ENCODE results near the gene RRAGA. TPM values are rescaled to one million over a fixed set of nuclear protein-coding genes. Genes with fewer than 3 reads are reported as not detected.
A peak's percentile ranks its signal among the peaks of the same experiment; 100 is the strongest.
"Not testable (repeated sequence)": the region's sequence is repeated elsewhere in the genome, so short reads cannot be mapped to it uniquely, and the experiment has no call there.

RRAGA gene, protein sequence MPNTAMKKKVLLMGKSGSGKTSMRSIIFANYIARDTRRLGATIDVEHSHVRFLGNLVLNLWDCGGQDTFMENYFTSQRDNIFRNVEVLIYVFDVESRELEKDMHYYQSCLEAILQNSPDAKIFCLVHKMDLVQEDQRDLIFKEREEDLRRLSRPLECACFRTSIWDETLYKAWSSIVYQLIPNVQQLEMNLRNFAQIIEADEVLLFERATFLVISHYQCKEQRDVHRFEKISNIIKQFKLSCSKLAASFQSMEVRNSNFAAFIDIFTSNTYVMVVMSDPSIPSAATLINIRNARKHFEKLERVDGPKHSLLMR
- 101 and 103 TPM in 2 replicates for total RNA-seq (2014; rRNA removed; shearing (Covaris generic); ENCODE audit: low replicate concordance)

DNA sequence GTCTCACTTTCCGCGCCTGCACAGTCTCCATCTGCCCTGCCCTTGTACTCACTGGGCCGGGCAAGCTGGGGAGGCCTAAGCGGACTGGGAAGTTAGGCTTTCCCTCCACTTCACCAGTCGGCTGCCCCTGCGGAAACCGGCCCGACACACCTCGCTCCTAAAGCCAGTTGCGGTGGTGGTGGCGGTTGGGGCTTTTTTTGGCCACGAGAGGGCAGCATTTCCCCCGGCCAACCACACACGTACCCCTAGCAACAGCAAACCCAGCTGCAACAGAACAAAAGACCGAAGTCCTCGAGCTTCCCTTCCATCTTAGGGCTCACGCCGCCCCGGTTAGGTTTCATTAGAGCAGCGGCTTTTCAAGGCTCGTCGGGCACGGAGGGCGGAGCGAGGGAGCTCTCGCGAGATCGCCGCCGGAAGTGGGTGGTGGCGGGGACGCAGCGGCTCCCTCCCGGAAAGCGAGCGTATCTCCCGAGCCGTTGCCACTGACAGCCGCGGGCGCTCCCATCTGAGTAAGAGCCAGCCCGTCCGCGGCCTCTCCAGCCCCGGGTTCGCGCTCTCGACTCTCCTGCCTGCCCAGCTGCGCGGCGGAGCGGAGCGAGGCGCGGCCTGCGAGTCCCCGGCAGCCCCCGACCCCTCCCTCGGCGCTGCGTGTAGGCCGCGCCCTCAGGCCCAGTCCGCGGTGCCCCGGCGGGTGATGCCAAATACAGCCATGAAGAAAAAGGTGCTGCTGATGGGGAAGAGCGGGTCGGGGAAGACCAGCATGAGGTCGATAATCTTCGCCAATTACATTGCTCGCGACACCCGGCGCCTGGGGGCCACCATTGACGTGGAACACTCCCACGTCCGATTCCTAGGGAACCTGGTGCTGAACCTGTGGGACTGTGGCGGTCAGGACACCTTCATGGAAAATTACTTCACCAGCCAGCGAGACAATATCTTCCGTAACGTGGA is at the start of gene RRAGA:
RRAGA (plus strand) TSS at position 462 of the 951 bp plus-strand sequence; CDS start at position 695, 233 bp downstream.
- peak; percentile 95 for DNase-seq (ENCODE audit: low read depth)
- in situ Hi-C loops (cut with HindIII; ENCODE audit: low pct_unique_long_range_greater_than_20kb, low sequenced_read_pairs): no loop called here

- DNase-seq (ENCODE audit: low read depth): no peak
- in situ Hi-C loops (cut with HindIII; ENCODE audit: low pct_unique_long_range_greater_than_20kb, low sequenced_read_pairs): no loop called here
Observed at GRCh38 chr9:19000133-19000532, 49.1 kb upstream of the RRAGA start.

DNA sequence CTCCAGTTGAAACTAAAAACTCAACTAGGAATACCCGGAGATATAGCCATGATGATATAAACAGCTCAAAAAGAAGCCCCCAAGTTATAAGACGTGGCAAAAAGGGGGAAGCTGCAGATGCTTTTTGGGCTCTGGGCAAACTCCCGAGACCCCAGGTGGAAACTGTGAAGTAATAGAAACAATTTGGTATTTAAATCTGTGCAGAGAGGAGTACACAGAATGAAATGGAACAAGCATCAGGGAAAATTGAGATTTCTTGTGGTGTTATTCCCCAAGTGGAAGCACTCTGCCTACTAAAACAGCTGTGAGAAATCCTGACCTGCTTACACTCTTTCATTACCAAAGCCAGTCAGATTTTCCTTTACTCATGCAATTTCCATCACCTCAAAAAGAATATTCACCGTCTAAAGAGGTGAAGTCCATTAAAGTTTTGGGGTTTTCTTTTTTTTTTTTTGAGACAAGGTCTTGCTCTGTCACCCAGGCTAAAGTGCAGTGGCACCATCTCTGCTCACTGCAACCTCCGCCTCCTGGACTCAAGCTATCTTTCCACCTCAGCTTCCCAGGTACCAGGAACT is 39.7 kb upstream of the RRAGA start:
- in situ Hi-C loops (cut with HindIII; ENCODE audit: low pct_unique_long_range_greater_than_20kb, low sequenced_read_pairs): no loop called here
- no peak for DNase-seq (ENCODE audit: low read depth)

DNA sequence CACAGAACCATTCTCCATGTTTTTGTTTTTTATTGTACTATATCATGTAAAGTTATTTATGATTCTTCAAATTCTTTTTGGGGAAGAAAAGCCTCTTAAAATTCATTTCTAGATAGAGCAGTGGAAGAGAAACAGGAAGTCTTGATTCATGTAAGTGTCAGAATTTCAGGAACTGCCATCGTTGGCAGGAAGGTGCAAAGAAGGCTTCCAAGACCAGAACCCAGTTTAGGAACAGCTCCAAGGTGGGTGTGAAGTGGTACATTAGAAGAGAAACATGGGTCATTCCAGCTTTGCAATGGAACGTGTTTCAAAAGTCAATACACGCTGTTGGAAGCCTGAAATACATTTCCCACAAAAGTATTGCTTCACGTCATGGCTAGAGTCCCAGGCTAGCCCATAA is 31.0 kb upstream of the RRAGA start:
- no peak for DNase-seq (ENCODE audit: low read depth)
- in situ Hi-C loops (cut with HindIII; ENCODE audit: low pct_unique_long_range_greater_than_20kb, low sequenced_read_pairs): no loop called here

DNA sequence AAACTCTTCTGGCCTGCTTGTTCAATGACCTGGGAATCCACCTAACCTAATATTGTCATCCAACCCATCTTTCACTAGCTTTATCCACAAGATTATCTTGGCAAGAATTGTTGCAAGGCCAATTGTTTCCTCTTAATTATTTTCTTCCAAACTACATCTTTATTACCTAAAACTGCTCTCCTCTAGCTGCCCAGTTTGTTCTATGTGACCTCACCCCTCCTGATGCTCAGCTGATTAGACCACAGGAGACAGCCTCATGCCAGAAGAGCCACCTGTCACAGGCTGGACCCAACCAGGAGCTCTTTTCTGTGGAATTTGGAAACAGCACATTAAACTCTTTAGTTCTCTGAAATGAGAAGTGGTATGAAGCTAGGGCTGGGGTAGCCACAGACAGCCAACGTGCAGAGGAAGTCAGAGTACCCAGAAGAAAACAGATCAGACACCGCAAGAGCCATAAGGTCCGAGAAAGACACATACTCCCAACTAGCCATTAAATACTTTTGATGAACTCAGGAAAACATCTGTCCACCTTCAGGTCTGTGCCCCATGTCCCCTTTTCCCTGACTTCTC is 28.3 kb upstream of the RRAGA start:
- in situ Hi-C loops (cut with HindIII; ENCODE audit: low pct_unique_long_range_greater_than_20kb, low sequenced_read_pairs): no loop called here
- DNase-seq (ENCODE audit: low read depth): no peak

- in situ Hi-C loops (cut with HindIII; ENCODE audit: low pct_unique_long_range_greater_than_20kb, low sequenced_read_pairs); DNase-seq (ENCODE audit: low read depth): not testable (repeated sequence)
Observed at GRCh38 chr9:19021649-19022048, 27.6 kb upstream of the RRAGA start.

DNA sequence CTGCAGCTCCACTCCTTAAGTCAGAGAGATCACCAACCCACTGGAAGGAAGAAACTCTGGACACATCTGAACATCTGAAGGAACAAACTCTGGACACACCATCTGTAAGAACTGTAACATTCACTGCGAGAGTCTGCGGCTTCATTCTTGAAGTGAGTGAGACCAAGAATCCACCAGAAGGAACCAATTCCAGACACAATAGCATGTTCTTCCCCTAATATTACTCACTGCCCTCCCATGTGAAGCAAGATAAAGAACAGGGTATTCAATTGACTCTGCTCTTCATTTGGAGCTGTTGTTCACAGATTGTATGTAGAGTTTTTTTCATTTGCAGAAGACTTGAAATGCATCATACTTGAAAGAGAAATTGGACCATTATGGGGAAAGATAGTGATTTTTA is 27.0 kb upstream of the RRAGA start:
- no peak for DNase-seq (ENCODE audit: low read depth)
- in situ Hi-C loops (cut with HindIII; ENCODE audit: low pct_unique_long_range_greater_than_20kb, low sequenced_read_pairs): no loop called here

GRCh38 chr9:19023078-19023477 is 26.1 kb upstream of the RRAGA start:
- in situ Hi-C loops (cut with HindIII; ENCODE audit: low pct_unique_long_range_greater_than_20kb, low sequenced_read_pairs): no loop called here

DNA sequence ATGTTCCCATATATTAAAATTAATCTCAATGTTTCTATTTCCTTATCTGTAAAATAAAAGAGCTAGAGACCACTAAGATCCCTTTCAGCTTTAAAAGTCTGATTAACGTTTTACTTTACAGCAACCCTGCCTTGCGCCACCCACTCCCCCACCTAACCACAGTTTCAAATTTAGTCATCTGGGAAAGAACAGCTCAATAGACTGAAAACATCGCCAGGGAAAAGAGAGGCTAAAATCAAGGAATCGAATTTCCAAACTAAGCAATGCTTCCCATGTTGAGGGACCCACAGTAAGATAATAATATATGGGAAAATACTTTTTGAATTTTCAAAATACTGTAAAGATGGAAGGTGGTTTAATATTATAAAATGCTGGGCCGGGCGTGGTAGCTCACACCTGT is 22.9 kb upstream of the RRAGA start:
- in situ Hi-C loops (cut with HindIII; ENCODE audit: low pct_unique_long_range_greater_than_20kb, low sequenced_read_pairs): no loop called here
- no peak for DNase-seq (ENCODE audit: low read depth)

More at GRCh38 chr9:19023078-19023477, 26.1 kb upstream of the RRAGA start:
- no peak for DNase-seq (ENCODE audit: low read depth)

GRCh38 chr9:19027825-19028224 is 21.4 kb upstream of the RRAGA start:
- in situ Hi-C loops (cut with HindIII; ENCODE audit: low pct_unique_long_range_greater_than_20kb, low sequenced_read_pairs): no loop called here

GRCh38 chr9:19028835-19029451 is 20.3 kb upstream of the RRAGA start:
- in situ Hi-C loops (cut with HindIII; ENCODE audit: low pct_unique_long_range_greater_than_20kb, low sequenced_read_pairs): no loop called here
- peak; percentile 28 for DNase-seq (ENCODE audit: low read depth)

More at GRCh38 chr9:19027825-19028224, 21.4 kb upstream of the RRAGA start:
- no peak for DNase-seq (ENCODE audit: low read depth)

GRCh38 chr9:19030899-19031298 is 18.3 kb upstream of the RRAGA start:
- no peak for DNase-seq (ENCODE audit: low read depth)
- in situ Hi-C loops (cut with HindIII; ENCODE audit: low pct_unique_long_range_greater_than_20kb, low sequenced_read_pairs): no loop called here

GRCh38 chr9:19032406-19032805 is 16.8 kb upstream of the RRAGA start:
- no peak for DNase-seq (ENCODE audit: low read depth)
- in situ Hi-C loops (cut with HindIII; ENCODE audit: low pct_unique_long_range_greater_than_20kb, low sequenced_read_pairs): no loop called here

DNA sequence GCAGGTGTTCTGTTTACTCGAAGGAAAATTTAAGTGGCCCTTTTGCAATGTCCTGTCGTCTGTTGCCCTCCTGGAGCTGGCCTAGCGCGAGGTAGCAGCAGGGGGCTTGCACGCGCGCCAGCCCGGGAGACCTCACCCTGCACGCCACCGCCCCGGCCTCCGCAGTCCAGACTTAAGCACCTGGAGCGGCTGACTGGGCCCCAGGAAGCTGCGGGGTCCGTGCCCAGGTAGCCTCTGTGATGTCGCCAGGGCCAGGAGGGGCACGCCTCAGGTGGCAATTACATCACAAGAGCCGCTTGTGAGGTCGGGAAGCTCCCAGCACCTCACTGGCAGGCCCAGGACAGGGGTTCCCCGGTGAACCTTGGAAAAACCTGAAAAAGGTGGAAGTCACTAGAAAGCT is 16.2 kb upstream of the RRAGA start, which contains the start of gene SAXO1:
SAXO1 (minus strand) TSS at position 195 of the 400 bp plus-strand sequence. CDS start 301 bp downstream, outside the sequence.
- no peak for DNase-seq (ENCODE audit: low read depth)
- in situ Hi-C loops (cut with HindIII; ENCODE audit: low pct_unique_long_range_greater_than_20kb, low sequenced_read_pairs): no loop called here

DNA sequence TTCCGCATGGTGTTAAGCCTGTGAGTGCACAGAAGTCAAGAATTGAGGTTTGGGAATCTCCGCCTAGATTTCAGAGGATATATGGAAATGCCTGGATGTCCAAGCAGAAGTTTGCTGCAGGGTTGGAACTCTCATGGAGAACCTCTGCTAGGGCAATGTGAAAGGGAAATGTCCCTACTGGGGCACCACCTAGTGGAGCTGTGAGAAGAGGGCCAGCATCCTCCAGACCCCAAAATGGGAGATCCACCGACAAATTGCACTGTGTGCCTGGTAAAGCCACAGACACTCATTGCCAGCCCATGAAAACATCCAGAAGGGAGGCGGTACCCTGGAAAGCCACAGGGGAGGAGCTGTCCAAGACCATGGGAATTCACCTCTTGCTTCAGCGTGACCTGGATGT is 12.6 kb upstream of the RRAGA start:
- no peak for DNase-seq (ENCODE audit: low read depth)
- in situ Hi-C loops (cut with HindIII; ENCODE audit: low pct_unique_long_range_greater_than_20kb, low sequenced_read_pairs): no loop called here

DNA sequence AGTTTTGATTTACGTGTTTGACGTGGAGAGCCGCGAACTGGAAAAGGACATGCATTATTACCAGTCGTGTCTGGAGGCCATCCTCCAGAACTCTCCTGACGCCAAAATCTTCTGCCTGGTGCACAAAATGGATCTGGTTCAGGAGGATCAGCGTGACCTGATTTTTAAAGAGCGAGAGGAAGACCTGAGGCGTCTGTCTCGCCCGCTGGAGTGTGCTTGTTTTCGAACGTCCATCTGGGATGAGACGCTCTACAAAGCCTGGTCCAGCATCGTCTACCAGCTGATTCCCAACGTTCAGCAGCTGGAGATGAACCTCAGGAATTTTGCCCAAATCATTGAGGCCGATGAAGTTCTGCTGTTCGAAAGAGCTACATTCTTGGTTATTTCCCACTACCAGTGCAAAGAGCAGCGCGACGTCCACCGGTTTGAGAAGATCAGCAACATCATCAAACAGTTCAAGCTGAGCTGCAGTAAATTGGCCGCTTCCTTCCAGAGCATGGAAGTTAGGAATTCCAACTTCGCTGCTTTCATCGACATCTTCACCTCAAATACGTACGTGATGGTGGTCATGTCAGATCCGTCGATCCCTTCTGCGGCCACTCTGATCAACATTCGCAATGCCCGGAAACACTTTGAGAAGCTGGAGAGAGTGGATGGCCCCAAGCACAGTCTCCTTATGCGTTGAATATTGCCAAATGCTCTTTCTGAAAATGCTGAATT is 850 bp downstream of the RRAGA start:
- in situ Hi-C loops (cut with HindIII; ENCODE audit: low pct_unique_long_range_greater_than_20kb, low sequenced_read_pairs): no loop called here
- peak; percentile 44 for DNase-seq (ENCODE audit: low read depth)

All from Caki2 (cell line).